ENCODE measurements around the gene CTBP2.

CTBP2 gene

DNA sequence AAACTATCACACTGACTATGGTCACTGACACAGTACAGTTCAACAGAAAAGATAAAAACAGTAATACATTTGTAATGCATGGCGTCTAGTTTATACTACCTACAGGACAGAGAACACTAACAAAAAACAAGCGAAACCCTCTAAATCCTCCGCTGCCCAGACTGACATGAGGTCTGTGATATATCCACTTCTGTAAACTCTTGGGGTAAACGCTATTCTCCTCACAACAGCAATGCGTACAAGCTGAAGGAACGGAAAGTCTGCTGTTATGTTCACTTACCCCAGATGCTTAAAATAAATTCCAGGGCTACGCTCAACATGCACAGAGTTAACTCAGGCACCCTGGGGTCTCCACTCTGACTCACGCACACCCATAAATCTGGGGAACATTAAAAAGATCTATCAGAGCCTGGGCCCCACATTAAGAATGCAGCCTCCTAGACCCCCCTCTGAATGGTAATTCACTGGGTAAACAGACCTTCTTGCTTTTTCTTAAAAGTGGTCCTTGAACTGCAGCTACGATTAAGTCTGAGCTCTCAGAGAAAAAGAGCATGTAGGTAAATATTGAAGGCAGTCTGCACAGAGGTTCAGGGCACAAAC, 105.6 kb downstream of the CTBP2 start:
- no peak for TF ChIP-seq CTCF (IDR thresholded peaks at IDR 0.05; ENCODE audit: low read depth, low read length)
- DNase-seq = no peak
- Histone ChIP-seq H3K4me3 (ENCODE audit: low read depth, low read length) (no peak overlapping the region), H3K27me3 (no peaks in the 10 kb centered on the region), H3K36me3 (peaks cover 11% of the 10 kb centered on the region), H3K4me1 (peaks cover 16% of the 10 kb centered on the region), H3K9me3 (no peaks in the 10 kb centered on the region)

- DNase-seq = no peak
- peaks cover 16% of the 10 kb centered on the region for H3K4me1 ChIP-seq
- H3K36me3 ChIP-seq = peaks cover 11% of the 10 kb centered on the region
- no peak overlapping the region for H3K4me3 ChIP-seq (ENCODE audit: low read depth, low read length)
- no peaks in the 10 kb centered on the region for H3K9me3 ChIP-seq
- no peaks in the 10 kb centered on the region for H3K27me3 ChIP-seq
- TF ChIP-seq CTCF (IDR thresholded peaks at IDR 0.05; ENCODE audit: low read depth, low read length) = no peak
Observed at GRCh38 chr10:125054216-125054615, 106.1 kb downstream of the CTBP2 start.

DNA sequence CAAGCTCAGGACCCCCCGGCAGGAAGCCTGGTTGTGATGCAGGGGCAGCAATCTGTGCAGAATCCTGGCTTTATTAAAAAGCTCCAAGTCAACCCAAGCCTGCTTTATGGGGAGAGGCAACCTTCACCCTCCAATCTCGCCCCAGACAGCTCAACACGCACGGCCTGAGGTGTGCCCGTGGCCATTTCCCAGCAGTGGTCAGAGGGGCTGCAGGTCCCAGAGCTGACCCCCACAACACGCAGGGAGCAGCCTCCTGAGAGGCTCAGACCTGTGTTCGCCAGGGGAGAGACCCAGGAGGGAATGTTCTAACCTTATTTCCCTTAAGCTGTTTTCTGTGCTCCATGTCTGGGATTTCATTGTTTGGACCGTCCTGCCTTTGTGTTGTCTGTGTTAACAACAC, 108.2 kb downstream of the CTBP2 start:
- TF ChIP-seq CTCF (IDR thresholded peaks at IDR 0.05; ENCODE audit: low read depth, low read length) = no peak
- Histone ChIP-seq H3K27me3 (no peaks in the 10 kb centered on the region), H3K4me1 (peaks cover 16% of the 10 kb centered on the region), H3K4me3 (ENCODE audit: low read depth, low read length) (no peak overlapping the region), H3K36me3 (peaks cover 8% of the 10 kb centered on the region), H3K9me3 (no peaks in the 10 kb centered on the region)
- DNase-seq = no peak

- H3K36me3 ChIP-seq = no peaks in the 10 kb centered on the region; the same call in 1 of the 2 replicates
- no peak overlapping the region for H3K4me3 ChIP-seq (ENCODE audit: low read depth, low read length)
- no peaks in the 10 kb centered on the region for H3K27me3 ChIP-seq
- DNase-seq = no peak
- no peaks in the 10 kb centered on the region for H3K9me3 ChIP-seq
- TF ChIP-seq CTCF (IDR thresholded peaks at IDR 0.05; ENCODE audit: low read depth, low read length) = no peak
- peaks cover 13% of the 10 kb centered on the region for H3K4me1 ChIP-seq
Observed at GRCh38 chr10:125050383-125050782, 110.0 kb downstream of the CTBP2 start.

- H3K27me3 ChIP-seq = no peaks in the 10 kb centered on the region
- no peak for DNase-seq
- H3K36me3 ChIP-seq = no peaks in the 10 kb centered on the region
- peaks cover 13% of the 10 kb centered on the region for H3K4me1 ChIP-seq
- TF ChIP-seq CTCF (IDR thresholded peaks at IDR 0.05; ENCODE audit: low read depth, low read length) = no peak
- no peaks in the 10 kb centered on the region for H3K9me3 ChIP-seq
- H3K4me3 ChIP-seq (ENCODE audit: low read depth, low read length) = no peak overlapping the region
Observed at GRCh38 chr10:125049216-125049881, 111.0 kb downstream of the CTBP2 start.
